GM12873 (cell line): Measurements from ENCODE around the gene IL32.

Experiments
- TF ChIP-seq, protein P1 (sequence below): IDR thresholded peaks from 2 replicates; pipeline ENCODE4 v1.5.1; 2012; ENCODE audit warnings: low read depth, mild to moderate bottlenecking, moderate library complexity, low read length, control low read depth; ENCODE audit not compliant: insufficient read depth; ENCODE audit errors: missing control alignments

IL32 gene

DNA sequence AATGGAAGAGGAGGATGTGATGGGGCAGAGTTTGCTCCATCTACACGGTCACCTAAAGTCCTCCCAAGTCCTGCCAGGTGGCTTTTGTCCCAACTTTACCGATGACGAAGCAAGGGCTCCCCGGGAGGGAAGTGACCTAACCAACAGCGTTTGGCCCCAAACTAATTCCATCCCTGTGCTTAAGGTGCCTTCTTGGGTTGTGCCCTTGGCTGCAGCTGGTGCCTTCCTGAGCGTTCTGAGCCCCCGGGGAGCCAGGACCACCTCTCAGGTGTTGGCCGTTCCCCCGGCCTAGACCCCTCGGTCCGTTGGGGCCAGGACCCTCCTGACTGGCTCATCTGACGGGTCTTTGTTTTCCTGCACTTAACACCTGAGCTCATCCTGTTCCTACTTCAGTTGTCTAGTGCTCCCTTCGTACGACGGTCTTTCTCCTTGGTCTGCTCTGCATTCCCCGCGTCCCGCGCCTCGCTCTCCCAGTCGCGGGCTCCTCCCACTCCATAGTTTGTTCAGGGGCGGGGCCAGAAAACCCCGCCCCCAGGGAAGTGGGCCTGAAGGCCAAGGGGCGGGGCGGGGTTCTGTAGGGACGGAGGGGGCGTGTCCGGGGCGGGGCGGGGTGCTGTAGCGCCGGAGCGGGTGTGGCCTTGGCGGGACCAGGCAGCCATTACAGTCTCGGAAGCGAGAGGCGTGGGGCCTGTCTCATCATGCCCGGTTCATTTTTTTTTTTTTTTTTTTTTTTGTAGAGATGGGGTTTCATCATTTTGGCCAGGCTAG, 34.5 kb downstream of the IL32 start:
- TF ChIP-seq, protein P1, sequence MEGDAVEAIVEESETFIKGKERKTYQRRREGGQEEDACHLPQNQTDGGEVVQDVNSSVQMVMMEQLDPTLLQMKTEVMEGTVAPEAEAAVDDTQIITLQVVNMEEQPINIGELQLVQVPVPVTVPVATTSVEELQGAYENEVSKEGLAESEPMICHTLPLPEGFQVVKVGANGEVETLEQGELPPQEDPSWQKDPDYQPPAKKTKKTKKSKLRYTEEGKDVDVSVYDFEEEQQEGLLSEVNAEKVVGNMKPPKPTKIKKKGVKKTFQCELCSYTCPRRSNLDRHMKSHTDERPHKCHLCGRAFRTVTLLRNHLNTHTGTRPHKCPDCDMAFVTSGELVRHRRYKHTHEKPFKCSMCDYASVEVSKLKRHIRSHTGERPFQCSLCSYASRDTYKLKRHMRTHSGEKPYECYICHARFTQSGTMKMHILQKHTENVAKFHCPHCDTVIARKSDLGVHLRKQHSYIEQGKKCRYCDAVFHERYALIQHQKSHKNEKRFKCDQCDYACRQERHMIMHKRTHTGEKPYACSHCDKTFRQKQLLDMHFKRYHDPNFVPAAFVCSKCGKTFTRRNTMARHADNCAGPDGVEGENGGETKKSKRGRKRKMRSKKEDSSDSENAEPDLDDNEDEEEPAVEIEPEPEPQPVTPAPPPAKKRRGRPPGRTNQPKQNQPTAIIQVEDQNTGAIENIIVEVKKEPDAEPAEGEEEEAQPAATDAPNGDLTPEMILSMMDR, result no peak

DNA sequence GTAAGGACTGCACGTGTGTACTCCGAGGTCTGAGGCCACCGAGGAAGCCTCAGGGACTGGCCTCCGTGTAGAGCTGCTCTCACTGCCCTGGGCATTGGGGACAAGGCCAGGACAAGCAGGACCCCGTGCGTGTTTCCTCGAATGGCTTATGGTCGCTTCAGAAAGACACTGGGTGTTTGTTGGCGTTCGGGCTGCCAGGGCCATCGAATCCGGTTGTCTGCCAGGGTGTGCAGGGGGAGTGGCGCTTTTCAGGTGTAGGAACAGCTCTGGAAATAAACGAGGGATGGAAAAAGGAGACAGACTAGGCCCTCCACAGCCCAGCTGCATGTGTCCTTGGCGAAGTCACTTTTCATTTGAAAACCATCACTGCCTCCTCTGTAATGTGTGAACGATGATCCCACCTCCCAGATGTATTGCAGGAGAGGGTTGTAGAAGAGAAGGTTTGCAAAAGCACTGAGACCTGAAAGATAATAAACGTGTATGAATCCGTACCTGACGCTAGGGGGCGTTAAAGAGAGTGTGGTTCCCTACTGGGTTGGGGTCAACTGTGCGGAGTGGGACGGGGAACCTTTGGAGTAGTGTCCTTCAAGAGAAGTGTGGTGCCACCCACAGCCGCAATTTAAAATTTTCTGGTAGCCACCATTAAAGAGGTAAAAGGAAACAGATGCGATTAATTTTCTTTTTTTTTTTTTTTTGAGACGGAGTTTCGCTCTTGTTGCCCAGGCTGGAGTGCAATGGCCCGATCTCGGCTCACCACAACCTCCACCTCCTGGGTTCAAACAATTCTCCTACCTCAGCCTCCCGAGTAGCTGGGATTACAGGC, 35.8 kb downstream of the IL32 start:
- TF ChIP-seq, protein P1, result peak; percentile 82

DNA sequence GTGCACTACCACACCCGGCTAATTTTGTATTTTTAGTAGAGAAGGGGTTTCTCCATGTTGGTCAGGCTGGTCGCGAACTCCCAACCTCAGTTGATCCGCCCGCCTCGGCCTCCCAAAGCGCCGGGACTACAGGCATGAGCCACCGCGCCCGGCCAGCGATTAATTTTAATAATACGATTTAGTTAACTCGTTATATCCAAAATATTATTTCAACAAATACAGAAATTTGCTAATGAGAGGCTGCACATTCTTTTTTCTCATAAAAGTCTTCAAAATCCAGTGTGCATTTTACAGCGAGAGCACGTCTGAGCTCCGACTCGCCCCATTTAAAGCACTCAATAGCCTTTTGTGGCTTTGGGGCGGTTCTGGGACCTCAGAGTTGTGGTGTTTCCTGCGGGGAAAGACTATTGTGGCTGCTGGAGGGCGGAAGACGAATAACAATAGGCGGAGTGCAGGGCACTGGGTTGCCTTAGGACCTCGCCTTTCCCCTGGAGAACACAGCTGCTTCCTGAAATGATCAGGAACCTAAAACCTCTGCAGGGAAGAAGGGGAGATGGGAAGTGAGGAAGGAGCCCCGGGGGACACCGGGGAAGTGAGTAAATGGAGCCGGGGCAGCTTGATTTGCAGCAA, 36.5 kb downstream of the IL32 start:
- TF ChIP-seq, protein P1, result no peak

DNA sequence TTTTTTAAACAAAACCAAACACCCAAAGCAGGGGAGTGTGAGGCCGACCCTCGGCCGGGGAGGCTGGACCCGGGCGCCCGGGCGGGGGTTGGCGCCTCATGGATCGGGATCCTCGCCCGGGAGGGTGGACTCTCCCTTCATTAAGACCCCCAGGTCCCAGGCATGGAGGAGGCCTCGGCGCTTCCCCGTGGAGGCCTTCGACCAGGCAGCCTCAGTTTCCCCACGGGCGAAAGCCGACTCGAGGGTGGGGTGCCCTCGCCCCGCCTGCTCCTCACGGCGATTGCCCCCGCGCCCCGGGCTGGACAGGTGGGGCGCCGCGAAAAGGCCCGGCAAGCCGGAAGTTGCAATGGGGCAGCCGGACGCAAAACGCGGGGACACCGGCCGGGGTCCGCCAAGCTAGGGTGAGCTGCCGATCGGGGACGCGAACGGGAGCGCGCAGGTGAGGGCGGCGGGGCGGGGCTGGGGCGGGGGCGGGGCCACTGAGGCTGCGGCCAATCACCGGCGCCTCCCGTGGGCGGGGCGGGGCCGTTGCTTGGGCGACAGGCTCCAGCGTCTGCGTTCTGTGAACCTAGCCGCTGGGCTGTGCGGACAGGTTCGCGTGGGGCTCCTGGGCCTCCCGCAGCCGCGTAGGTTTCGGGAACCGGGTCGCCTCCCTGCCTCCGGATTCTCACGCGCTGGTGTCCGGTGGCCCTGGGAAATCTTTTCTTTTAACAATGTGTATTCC, 40.9 kb downstream of the IL32 start:
- TF ChIP-seq, protein P1, result no peak

DNA sequence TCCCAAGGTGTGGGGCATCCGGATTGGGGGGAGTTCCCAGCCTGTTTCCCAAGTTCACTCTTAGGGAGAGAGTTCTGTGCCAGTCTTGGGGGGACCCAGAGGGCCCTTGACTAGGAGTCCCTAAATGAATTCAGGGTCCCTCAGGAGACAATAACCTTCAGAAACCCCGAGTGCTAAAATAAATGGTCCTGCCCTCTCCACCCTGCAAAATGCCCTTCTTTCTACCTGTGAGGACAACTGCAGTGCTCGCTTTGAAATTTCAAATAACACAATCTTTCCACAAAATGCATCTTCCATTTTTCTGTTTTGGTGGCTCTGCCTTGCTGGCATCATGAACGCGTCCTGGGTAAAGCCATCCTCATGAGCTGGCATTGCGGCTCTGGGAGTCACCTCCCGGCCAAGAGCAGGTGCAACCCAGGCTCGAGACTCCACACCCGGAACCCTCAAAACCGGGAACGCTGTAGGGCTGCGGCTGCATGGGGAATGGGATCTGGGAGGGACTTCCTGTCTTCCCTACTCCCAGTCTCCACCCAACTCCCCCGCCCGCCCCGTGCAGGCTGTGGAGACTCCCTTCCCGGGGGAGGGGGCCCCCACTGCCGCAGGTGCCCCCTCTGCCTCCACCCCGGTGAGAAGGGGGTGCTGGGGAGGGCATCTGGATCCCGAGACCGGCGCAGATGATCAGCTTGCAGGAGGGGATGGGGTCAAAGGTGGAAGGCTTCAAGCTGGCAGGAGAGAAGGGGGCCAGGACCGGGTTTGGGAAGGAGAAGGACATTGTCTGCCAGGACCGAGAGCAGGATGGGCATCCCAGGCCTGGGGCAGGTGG, 46.8 kb downstream of the IL32 start, which contains the start of gene ZNF205:
Gene ZNF205, plus strand, starts transcription at position 529 of the 823 bp plus-strand sequence. CDS start 845 bp downstream, outside the sequence.
- TF ChIP-seq, protein P1, result no peak

DNA sequence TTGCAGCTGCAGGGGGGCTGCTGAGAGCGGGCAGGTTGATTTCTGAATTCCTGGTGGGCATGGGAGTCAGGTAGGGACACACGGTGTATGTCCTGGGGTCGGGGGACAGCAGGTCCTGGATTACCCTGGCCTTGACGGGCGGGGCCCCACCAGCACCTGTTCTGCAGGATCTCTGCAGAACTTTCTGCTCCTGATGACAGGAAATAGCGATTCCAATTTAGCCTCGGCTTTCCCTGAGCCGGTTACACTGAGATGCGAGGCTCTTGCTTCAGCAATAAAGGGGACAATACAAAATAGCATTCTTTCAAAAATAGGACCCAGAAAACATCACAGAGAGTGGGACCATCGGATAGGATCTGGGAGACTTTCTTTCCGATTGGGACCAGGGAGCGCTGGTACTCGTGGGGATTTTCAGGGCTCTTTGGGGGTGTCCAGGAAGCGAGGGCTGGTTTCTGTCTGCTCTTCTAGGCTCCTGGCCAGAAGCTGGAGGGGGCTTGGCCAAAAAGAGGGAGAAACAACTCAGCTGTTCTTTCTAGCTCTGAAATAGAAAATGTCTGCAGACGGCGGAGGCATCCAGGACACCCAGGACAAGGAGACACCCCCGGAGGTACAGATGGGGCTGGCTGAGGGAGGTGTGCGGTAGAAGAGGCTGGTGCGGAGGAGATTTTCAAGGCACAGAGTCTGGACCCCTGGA, 47.6 kb downstream of the IL32 start:
- TF ChIP-seq, protein P1, result no peak
